ENCODE results near the gene STAP2.
"Not testable (repeated sequence)": the region's sequence is repeated elsewhere in the genome, so short reads cannot be mapped to it uniquely, and the experiment has no call there.

Gene STAP2

GRCh38 chr19:4350726-4351125 is 12.1 kb upstream of the STAP2 start:
- Histone ChIP-seq H3K27ac (ENCODE audit: low read depth, low read length) (no peak overlapping the region), H3K9ac (ENCODE audit: low read depth, low read length) (no peak overlapping the region), H3K27me3 (ENCODE audit: control insufficient read depth, insufficient read depth, low read length) (no peaks in the 10 kb centered on the region), H3K4me3 (ENCODE audit: low read depth, low read length) (no peak overlapping the region), H3K36me3 (ENCODE audit: control insufficient read depth, insufficient read depth, low read length) (peaks cover 39% of the 10 kb centered on the region), H3K4me1 (ENCODE audit: control insufficient read depth, insufficient read depth, low read length) (no peaks in the 10 kb centered on the region), H3K9me3 (ENCODE audit: control insufficient read depth, insufficient read depth, low read length) (no peaks in the 10 kb centered on the region)

GRCh38 chr19:4350111-4350510 is 11.5 kb upstream of the STAP2 start:
- H3K36me3 ChIP-seq (ENCODE audit: control insufficient read depth, insufficient read depth, low read length): peaks cover 43% of the 10 kb centered on the region
- H3K9me3 ChIP-seq (ENCODE audit: control insufficient read depth, insufficient read depth, low read length): no peaks in the 10 kb centered on the region

GRCh38 chr19:4349225-4349624 is 10.6 kb upstream of the STAP2 start:
- not testable (repeated sequence) for H3K27ac ChIP-seq (ENCODE audit: low read depth, low read length); H3K27me3 ChIP-seq (ENCODE audit: control insufficient read depth, insufficient read depth, low read length); H3K9me3 ChIP-seq (ENCODE audit: control insufficient read depth, insufficient read depth, low read length); H3K4me3 ChIP-seq (ENCODE audit: low read depth, low read length); H3K9ac ChIP-seq (ENCODE audit: low read depth, low read length); H3K4me1 ChIP-seq (ENCODE audit: control insufficient read depth, insufficient read depth, low read length)
- H3K36me3 ChIP-seq (ENCODE audit: control insufficient read depth, insufficient read depth, low read length): peaks cover 40% of the 10 kb centered on the region

More at GRCh38 chr19:4350111-4350510, 11.5 kb upstream of the STAP2 start:
- Histone ChIP-seq H3K27me3 (ENCODE audit: control insufficient read depth, insufficient read depth, low read length) (no peaks in the 10 kb centered on the region), H3K4me1 (ENCODE audit: control insufficient read depth, insufficient read depth, low read length) (no peaks in the 10 kb centered on the region), H3K27ac (ENCODE audit: low read depth, low read length) (no peak overlapping the region), H3K4me3 (ENCODE audit: low read depth, low read length) (no peak overlapping the region), H3K9ac (ENCODE audit: low read depth, low read length) (no peak overlapping the region)

- Histone ChIP-seq H3K9me3 (ENCODE audit: control insufficient read depth, insufficient read depth, low read length) (no peaks in the 10 kb centered on the region), H3K4me3 (ENCODE audit: low read depth, low read length) (no peak overlapping the region), H3K36me3 (ENCODE audit: control insufficient read depth, insufficient read depth, low read length) (peaks cover 31% of the 10 kb centered on the region), H3K27me3 (ENCODE audit: control insufficient read depth, insufficient read depth, low read length) (no peaks in the 10 kb centered on the region), H3K27ac (ENCODE audit: low read depth, low read length) (no peak overlapping the region), H3K9ac (ENCODE audit: low read depth, low read length) (no peak overlapping the region), H3K4me1 (ENCODE audit: control insufficient read depth, insufficient read depth, low read length) (no peaks in the 10 kb centered on the region)
These were observed 8.9 kb upstream of the STAP2 start for GRCh38 chr19:4347521-4347920.

GRCh38 chr19:4346020-4346383 is 7.4 kb upstream of the STAP2 start:
- H3K27ac ChIP-seq (ENCODE audit: low read depth, low read length): no peak overlapping the region
- peaks cover 4% of the 10 kb centered on the region; the same call in 1 of the 2 replicates for H3K4me1 ChIP-seq (ENCODE audit: control insufficient read depth, insufficient read depth, low read length)
- H3K36me3 ChIP-seq (ENCODE audit: control insufficient read depth, insufficient read depth, low read length): peaks cover 31% of the 10 kb centered on the region
- H3K4me3 ChIP-seq (ENCODE audit: low read depth, low read length): no peak overlapping the region
- no peaks in the 10 kb centered on the region for H3K9me3 ChIP-seq (ENCODE audit: control insufficient read depth, insufficient read depth, low read length)
- no peak overlapping the region for H3K9ac ChIP-seq (ENCODE audit: low read depth, low read length)
- no peaks in the 10 kb centered on the region for H3K27me3 ChIP-seq (ENCODE audit: control insufficient read depth, insufficient read depth, low read length)

GRCh38 chr19:4345342-4346019 is 6.9 kb upstream of the STAP2 start:
- Histone ChIP-seq H3K27ac (ENCODE audit: low read depth, low read length) (no peak overlapping the region), H3K9ac (ENCODE audit: low read depth, low read length) (no peak overlapping the region), H3K4me3 (ENCODE audit: low read depth, low read length) (no peak overlapping the region), H3K9me3 (ENCODE audit: control insufficient read depth, insufficient read depth, low read length) (no peaks in the 10 kb centered on the region), H3K36me3 (ENCODE audit: control insufficient read depth, insufficient read depth, low read length) (peaks cover 31% of the 10 kb centered on the region), H3K4me1 (ENCODE audit: control insufficient read depth, insufficient read depth, low read length) (peaks cover 4% of the 10 kb centered on the region; the same call in 1 of the 2 replicates), H3K27me3 (ENCODE audit: control insufficient read depth, insufficient read depth, low read length) (no peaks in the 10 kb centered on the region)

GRCh38 chr19:4343370-4344307 is 5.0 kb upstream of the STAP2 start, which contains the start of gene MPND:
Gene MPND (plus strand): TSS chr19:4343562. CDS start chr19:4343594, 32 bp downstream.
- Histone ChIP-seq H3K9ac (ENCODE audit: low read depth, low read length) (peak within 1 kb of the TSS; percentile 88), H3K9me3 (ENCODE audit: control insufficient read depth, insufficient read depth, low read length) (no peaks in the 10 kb centered on the region), H3K36me3 (ENCODE audit: control insufficient read depth, insufficient read depth, low read length) (peaks cover 16% of the 10 kb centered on the region), H3K27me3 (ENCODE audit: control insufficient read depth, insufficient read depth, low read length) (no peaks in the 10 kb centered on the region), H3K27ac (ENCODE audit: low read depth, low read length) (peak within 1 kb of the TSS; percentile 99), H3K4me1 (ENCODE audit: control insufficient read depth, insufficient read depth, low read length) (peaks cover 4% of the 10 kb centered on the region; the same call in 1 of the 2 replicates), H3K4me3 (ENCODE audit: low read depth, low read length) (peak within 1 kb of the TSS; percentile 80)

GRCh38 chr19:4342615-4343369 is 4.2 kb upstream of the STAP2 start:
- peak overlapping the region; percentile 99 for H3K27ac ChIP-seq (ENCODE audit: low read depth, low read length)
- H3K36me3 ChIP-seq (ENCODE audit: control insufficient read depth, insufficient read depth, low read length): peaks cover 16% of the 10 kb centered on the region
- H3K4me1 ChIP-seq (ENCODE audit: control insufficient read depth, insufficient read depth, low read length): peaks cover 8% of the 10 kb centered on the region; the same call in 1 of the 2 replicates

GRCh38 chr19:4342314-4342614 is 3.6 kb upstream of the STAP2 start:
- H3K27me3 ChIP-seq (ENCODE audit: control insufficient read depth, insufficient read depth, low read length): no peaks in the 10 kb centered on the region
- peak overlapping the region; percentile 69 for H3K4me3 ChIP-seq (ENCODE audit: low read depth, low read length)
- H3K9me3 ChIP-seq (ENCODE audit: control insufficient read depth, insufficient read depth, low read length): no peaks in the 10 kb centered on the region
- peaks cover 9% of the 10 kb centered on the region; the same call in 1 of the 2 replicates for H3K4me1 ChIP-seq (ENCODE audit: control insufficient read depth, insufficient read depth, low read length)
- H3K27ac ChIP-seq (ENCODE audit: low read depth, low read length): peak overlapping the region; percentile 96
- H3K36me3 ChIP-seq (ENCODE audit: control insufficient read depth, insufficient read depth, low read length): peaks cover 13% of the 10 kb centered on the region
- H3K9ac ChIP-seq (ENCODE audit: low read depth, low read length): peak overlapping the region; percentile 83

More at GRCh38 chr19:4342615-4343369, 4.2 kb upstream of the STAP2 start:
- peak overlapping the region; percentile 88 for H3K9ac ChIP-seq (ENCODE audit: low read depth, low read length)
- no peaks in the 10 kb centered on the region for H3K9me3 ChIP-seq (ENCODE audit: control insufficient read depth, insufficient read depth, low read length)
- H3K27me3 ChIP-seq (ENCODE audit: control insufficient read depth, insufficient read depth, low read length): no peaks in the 10 kb centered on the region
- H3K4me3 ChIP-seq (ENCODE audit: low read depth, low read length): peak overlapping the region; percentile 80

GRCh38 chr19:4337906-4338440 is 654 bp downstream of the STAP2 start:
- H3K9ac ChIP-seq (ENCODE audit: low read depth, low read length): no peak overlapping the region
- no peaks in the 10 kb centered on the region for H3K27me3 ChIP-seq (ENCODE audit: control insufficient read depth, insufficient read depth, low read length)
- H3K9me3 ChIP-seq (ENCODE audit: control insufficient read depth, insufficient read depth, low read length): no peaks in the 10 kb centered on the region
- H3K4me1 ChIP-seq (ENCODE audit: control insufficient read depth, insufficient read depth, low read length): peaks cover 9% of the 10 kb centered on the region; the same call in 1 of the 2 replicates
- no peaks in the 10 kb centered on the region for H3K36me3 ChIP-seq (ENCODE audit: control insufficient read depth, insufficient read depth, low read length)
- H3K4me3 ChIP-seq (ENCODE audit: low read depth, low read length): peak overlapping the region; percentile 42
- peak overlapping the region; percentile 57 for H3K27ac ChIP-seq (ENCODE audit: low read depth, low read length)

Data from HUES48 (cell line).